ENCODE measurements around the gene TMEM163. TPM values are rescaled to one million over a fixed set of nuclear protein-coding genes. Genes with fewer than 3 reads are reported as not detected.

TMEM163 gene
- total RNA-seq, 1 experiment from 2014 or later, result 0.12 TPM

DNA sequence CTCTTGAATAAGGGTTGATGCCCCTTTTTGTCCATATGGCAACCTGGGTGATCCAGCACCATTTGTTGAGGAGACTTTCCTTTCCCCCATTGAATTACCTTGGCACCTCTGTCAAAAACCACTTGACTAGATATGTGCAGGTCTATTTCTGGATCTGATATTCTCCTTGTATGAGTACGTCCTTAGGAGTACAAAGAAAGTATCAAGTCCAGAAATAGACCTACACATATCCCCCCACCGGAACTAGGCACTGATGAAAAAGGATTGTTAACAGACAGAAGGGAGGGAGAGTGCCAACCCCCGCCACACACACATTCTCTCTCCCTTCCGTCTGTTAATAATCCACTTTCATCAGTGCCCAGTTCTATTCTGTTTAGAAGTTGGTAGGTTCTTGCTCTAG is 225.0 kb downstream of the TMEM163 start:
- no peaks in the 10 kb centered on the region for H3K36me3 ChIP-seq (ENCODE audit: control insufficient read depth in 1 of 2, insufficient read depth in 2 of 2, low read length in 2 of 2)
- H3K79me2 ChIP-seq (ENCODE audit: insufficient read depth, low read length), result no peaks in the 10 kb centered on the region
- DNase-seq (ENCODE audit: low read depth, low spot score) (no peak), ATAC-seq (no peak)
- TF ChIP-seq TCF7L2 (IDR thresholded peaks at IDR 0.05; ENCODE audit: borderline replicate concordance, extremely low read depth, insufficient read depth, insufficient read length) (no peak), EZH2 (IDR thresholded peaks at IDR 0.05) (no peak), POLR2AphosphoS5 (IDR thresholded peaks at IDR 0.05; ENCODE audit: low read depth, low read length) (no peak), FOSL1 (IDR thresholded peaks at IDR 0.05; ENCODE audit: low read depth) (no peak), POLR2A (IDR thresholded peaks at IDR 0.05; ENCODE audit: borderline replicate concordance, extremely low read depth, insufficient read depth, insufficient read length) (no peak), SIN3A (IDR thresholded peaks at IDR 0.05; ENCODE audit: low read depth) (no peak), CBX3 (IDR thresholded peaks at IDR 0.05; ENCODE audit: low read depth) (no peak), ELF1 (IDR thresholded peaks at IDR 0.05; ENCODE audit: borderline replicate concordance, low read depth) (no peak), EZH2phosphoT487 (IDR thresholded peaks at IDR 0.05; ENCODE audit: borderline replicate concordance) (no peak), ZNF274 (IDR thresholded peaks at IDR 0.05; ENCODE audit: low read depth, low read length) (no peak), EGR1 (IDR thresholded peaks at IDR 0.05; ENCODE audit: low read depth) (no peak), JUND (IDR thresholded peaks at IDR 0.05) (no peak)
- TF ChIP-seq, protein P1, sequence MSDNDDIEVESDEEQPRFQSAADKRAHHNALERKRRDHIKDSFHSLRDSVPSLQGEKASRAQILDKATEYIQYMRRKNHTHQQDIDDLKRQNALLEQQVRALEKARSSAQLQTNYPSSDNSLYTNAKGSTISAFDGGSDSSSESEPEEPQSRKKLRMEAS (IDR thresholded peaks at IDR 0.05), result no peak
- TF ChIP-seq, protein P2, sequence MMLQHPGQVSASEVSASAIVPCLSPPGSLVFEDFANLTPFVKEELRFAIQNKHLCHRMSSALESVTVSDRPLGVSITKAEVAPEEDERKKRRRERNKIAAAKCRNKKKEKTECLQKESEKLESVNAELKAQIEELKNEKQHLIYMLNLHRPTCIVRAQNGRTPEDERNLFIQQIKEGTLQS (IDR thresholded peaks at IDR 0.05), result no peak
- ChIA-PET RAD21 (ENCODE audit: low non-redundant PET in 1 of 2, low total read pairs in 2 of 2, uncharacterized antibody in 2 of 2, unreplicated experiment in 2 of 2) (no interaction called here), CTCF (interaction anchor here (0.7 kb wide), 1 partner anchor 18 kb away, joined by 3 read pairs; no protein-coding TSS in a partner anchor), POLR2A (no interaction called here)
- H3K27ac ChIP-seq (ENCODE audit: low read depth, low read length), result no peak overlapping the region
- no peak overlapping the region for H3K4me2 ChIP-seq (ENCODE audit: low read length)
- no peaks in the 10 kb centered on the region for H3K9me2 ChIP-seq (ENCODE audit: insufficient read depth)
- intact Hi-C loops (cut with micrococcal nuclease), result no loop called here
- no peak overlapping the region for H2AFZ ChIP-seq (ENCODE audit: low read depth, low read length, poor library complexity, severe bottlenecking)
- BruUV-seq (replicated peaks), result no TSS peak
- H3K9ac ChIP-seq (ENCODE audit: low read length), result no peak overlapping the region
- peaks cover 23% of the 10 kb centered on the region for H3K27me3 ChIP-seq (ENCODE audit: insufficient read depth, low read length)
- no peaks in the 10 kb centered on the region; a peak in 1 of 4 replicates for H3K4me1 ChIP-seq (ENCODE audit: control insufficient read depth in 1 of 2, insufficient read depth in 2 of 2, low read length in 2 of 2)
- no peaks in the 10 kb centered on the region for H3K9me3 ChIP-seq (ENCODE audit: control insufficient read depth in 1 of 2, insufficient read depth in 1 of 2, low read depth in 1 of 2, low read length in 2 of 2)
- H3K4me3 ChIP-seq (replicated peaks in 1 of 2; ENCODE audit: low read depth in 1 of 2, low read length in 2 of 2), result no peak overlapping the region
- no peaks in the 10 kb centered on the region for H4K20me1 ChIP-seq (ENCODE audit: insufficient read depth)

All from HCT116 (cell line).